ENCODE results near the gene CCER1.

CCER1 gene

DNA sequence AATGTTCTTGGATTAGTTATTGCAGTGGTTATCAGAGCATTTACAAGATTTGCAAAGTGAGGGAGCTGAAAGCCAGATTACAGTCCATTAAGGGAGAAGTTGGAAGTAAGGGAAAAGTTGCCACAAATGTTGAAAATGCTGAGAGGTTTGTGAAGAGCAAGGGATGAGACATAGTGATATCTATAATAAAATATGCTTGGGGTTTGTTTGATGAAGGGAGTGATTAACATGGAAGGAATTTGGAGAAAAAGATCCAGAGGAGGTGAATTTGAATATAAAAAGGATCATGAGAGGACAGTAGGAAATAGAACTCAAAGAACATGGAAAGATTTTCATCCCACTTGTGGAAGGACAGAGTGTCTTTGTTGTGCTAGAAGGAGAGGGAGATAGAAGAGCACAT is 19.3 kb upstream of the CCER1 start:
- Histone ChIP-seq H3K4me3 (ENCODE audit: low read length) (no peak overlapping the region), H4K5ac (ENCODE audit: low read length) (no peak overlapping the region), H4K8ac (ENCODE audit: low read depth, low read length) (no peak overlapping the region), H3K36me3 (ENCODE audit: control insufficient read depth, insufficient read depth, low read length) (no peaks in the 10 kb centered on the region), H3K79me1 (ENCODE audit: low read length) (no peaks in the 10 kb centered on the region), H3K27me3 (ENCODE audit: insufficient read depth, low read length, poor library complexity) (no peaks in the 10 kb centered on the region), H2BK120ac (ENCODE audit: low read depth, low read length) (no peak overlapping the region), H3K4me2 (ENCODE audit: low read length) (no peak overlapping the region), H3K23ac (ENCODE audit: low read length) (no peak overlapping the region), H2BK15ac (replicated peaks; ENCODE audit: low read depth) (no peak overlapping the region), H2BK5ac (ENCODE audit: low read length) (no peak overlapping the region), H3K4me1 (ENCODE audit: control insufficient read depth, low read depth, low read length) (no peaks in the 10 kb centered on the region), H3K4ac (ENCODE audit: low read depth, low read length) (no peak overlapping the region), H3K79me2 (ENCODE audit: control insufficient read depth, insufficient read depth, low read length) (no peaks in the 10 kb centered on the region), H3K27ac (ENCODE audit: low read depth, low read length) (no peak overlapping the region), H3K56ac (ENCODE audit: low read length) (no peak overlapping the region), H3K9ac (ENCODE audit: low read length) (no peak overlapping the region), H2AK5ac (ENCODE audit: low read length) (no peak overlapping the region), H3K18ac (ENCODE audit: low read length) (no peak overlapping the region)
- no peak for DNase-seq

DNA sequence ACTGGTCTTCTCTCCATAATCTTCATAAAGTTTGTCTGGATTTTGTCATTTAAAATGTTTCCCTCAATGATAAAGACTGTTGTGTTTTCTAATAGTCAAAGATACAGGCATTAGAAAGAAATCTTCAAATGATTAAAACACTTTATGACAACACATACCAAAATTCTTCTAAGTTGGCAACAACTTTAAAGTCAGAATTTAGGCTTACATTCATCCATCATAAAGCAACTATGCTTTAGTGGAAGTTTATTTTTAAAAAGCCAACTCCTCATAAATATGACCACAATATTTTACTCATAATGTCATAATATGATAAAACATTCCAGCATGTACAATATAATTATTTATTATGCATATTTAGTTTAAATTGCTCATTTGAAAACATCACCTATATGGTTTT is 17.2 kb upstream of the CCER1 start:
- H3K56ac ChIP-seq (ENCODE audit: low read length) = no peak overlapping the region
- H3K4me2 ChIP-seq (ENCODE audit: low read length) = no peak overlapping the region
- no peak overlapping the region for H2AK5ac ChIP-seq (ENCODE audit: low read length)
- H3K36me3 ChIP-seq (ENCODE audit: control insufficient read depth, insufficient read depth, low read length) = no peaks in the 10 kb centered on the region
- no peak for DNase-seq
- H3K4me1 ChIP-seq (ENCODE audit: control insufficient read depth, low read depth, low read length) = no peaks in the 10 kb centered on the region
- no peak overlapping the region for H3K4me3 ChIP-seq (ENCODE audit: low read length)
- H3K4ac ChIP-seq (ENCODE audit: low read depth, low read length) = no peak overlapping the region
- H2BK15ac ChIP-seq (replicated peaks; ENCODE audit: low read depth) = no peak overlapping the region
- no peak overlapping the region for H2BK5ac ChIP-seq (ENCODE audit: low read length)
- no peak overlapping the region for H4K5ac ChIP-seq (ENCODE audit: low read length)
- H3K9ac ChIP-seq (ENCODE audit: low read length) = no peak overlapping the region
- no peak overlapping the region for H2BK120ac ChIP-seq (ENCODE audit: low read depth, low read length)
- no peaks in the 10 kb centered on the region for H3K27me3 ChIP-seq (ENCODE audit: insufficient read depth, low read length, poor library complexity)
- no peak overlapping the region for H4K8ac ChIP-seq (ENCODE audit: low read depth, low read length)
- H3K79me1 ChIP-seq (ENCODE audit: low read length) = no peaks in the 10 kb centered on the region
- H3K27ac ChIP-seq (ENCODE audit: low read depth, low read length) = no peak overlapping the region
- H3K79me2 ChIP-seq (ENCODE audit: control insufficient read depth, insufficient read depth, low read length) = no peaks in the 10 kb centered on the region
- H3K18ac ChIP-seq (ENCODE audit: low read length) = no peak overlapping the region
- H3K23ac ChIP-seq (ENCODE audit: low read length) = no peak overlapping the region

DNA sequence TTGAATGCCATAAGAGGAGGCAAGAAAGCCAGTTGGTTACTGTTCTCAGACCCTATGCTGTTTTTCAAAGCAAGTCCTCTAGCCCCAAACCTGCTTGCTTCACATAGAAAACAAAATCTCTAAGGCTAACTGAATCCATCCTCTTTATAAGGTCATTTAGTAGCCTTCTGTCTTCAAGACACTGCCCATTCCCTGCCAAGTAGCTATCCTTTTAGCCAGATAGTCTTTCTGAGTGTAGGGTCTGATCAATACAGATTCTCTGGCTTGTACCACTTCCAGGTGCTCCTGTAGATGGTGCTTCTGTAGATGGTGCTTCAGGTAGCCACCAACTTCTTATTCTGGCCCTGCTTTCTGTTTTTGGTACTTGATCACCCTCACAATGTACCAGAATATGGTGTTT is 15.9 kb upstream of the CCER1 start:
- no peaks in the 10 kb centered on the region for H3K27me3 ChIP-seq (ENCODE audit: insufficient read depth, low read length, poor library complexity)
- H3K18ac ChIP-seq (ENCODE audit: low read length) = no peak overlapping the region
- H3K36me3 ChIP-seq (ENCODE audit: control insufficient read depth, insufficient read depth, low read length) = no peaks in the 10 kb centered on the region
- no peak overlapping the region for H3K4ac ChIP-seq (ENCODE audit: low read depth, low read length)
- no peaks in the 10 kb centered on the region for H3K79me1 ChIP-seq (ENCODE audit: low read length)
- no peak overlapping the region for H2BK120ac ChIP-seq (ENCODE audit: low read depth, low read length)
- H3K4me2 ChIP-seq (ENCODE audit: low read length) = no peak overlapping the region
- H4K5ac ChIP-seq (ENCODE audit: low read length) = no peak overlapping the region
- no peak overlapping the region for H2AK5ac ChIP-seq (ENCODE audit: low read length)
- no peak overlapping the region for H2BK5ac ChIP-seq (ENCODE audit: low read length)
- H3K23ac ChIP-seq (ENCODE audit: low read length) = no peak overlapping the region
- no peak overlapping the region for H2BK15ac ChIP-seq (replicated peaks; ENCODE audit: low read depth)
- H3K4me3 ChIP-seq (ENCODE audit: low read length) = no peak overlapping the region
- no peak overlapping the region for H3K56ac ChIP-seq (ENCODE audit: low read length)
- no peak overlapping the region for H3K27ac ChIP-seq (ENCODE audit: low read depth, low read length)
- H4K8ac ChIP-seq (ENCODE audit: low read depth, low read length) = no peak overlapping the region
- H3K4me1 ChIP-seq (ENCODE audit: control insufficient read depth, low read depth, low read length) = no peaks in the 10 kb centered on the region
- DNase-seq = no peak
- no peaks in the 10 kb centered on the region for H3K79me2 ChIP-seq (ENCODE audit: control insufficient read depth, insufficient read depth, low read length)
- no peak overlapping the region for H3K9ac ChIP-seq (ENCODE audit: low read length)

DNA sequence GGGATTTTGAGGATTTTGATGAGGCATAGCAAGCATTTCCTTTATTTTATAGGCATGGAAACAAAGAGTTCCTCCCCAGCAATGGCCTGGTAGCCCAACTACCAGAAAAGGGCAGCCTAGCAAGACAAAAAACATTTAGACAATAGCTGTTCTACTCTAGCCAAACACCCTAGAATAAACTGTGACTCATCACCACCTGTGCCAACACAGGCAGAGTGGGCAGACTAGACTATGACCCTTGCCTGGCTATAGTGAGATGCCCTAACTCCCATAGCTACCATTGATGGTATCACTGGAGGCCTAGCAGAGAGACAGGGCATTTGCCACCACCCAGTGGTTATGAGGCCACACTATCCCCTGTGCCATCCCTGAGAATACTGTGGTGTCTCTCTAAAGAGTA is 15.5 kb upstream of the CCER1 start:
- no peak overlapping the region for H2AK5ac ChIP-seq (ENCODE audit: low read length)
- no peak overlapping the region for H3K4ac ChIP-seq (ENCODE audit: low read depth, low read length)
- no peak overlapping the region for H3K23ac ChIP-seq (ENCODE audit: low read length)
- H2BK120ac ChIP-seq (ENCODE audit: low read depth, low read length) = no peak overlapping the region
- H2BK15ac ChIP-seq (replicated peaks; ENCODE audit: low read depth) = no peak overlapping the region
- DNase-seq = no peak
- H3K79me1 ChIP-seq (ENCODE audit: low read length) = no peaks in the 10 kb centered on the region
- H3K4me1 ChIP-seq (ENCODE audit: control insufficient read depth, low read depth, low read length) = no peaks in the 10 kb centered on the region
- no peak overlapping the region for H3K9ac ChIP-seq (ENCODE audit: low read length)
- no peak overlapping the region for H3K4me3 ChIP-seq (ENCODE audit: low read length)
- no peaks in the 10 kb centered on the region for H3K36me3 ChIP-seq (ENCODE audit: control insufficient read depth, insufficient read depth, low read length)
- H4K5ac ChIP-seq (ENCODE audit: low read length) = no peak overlapping the region
- no peaks in the 10 kb centered on the region for H3K27me3 ChIP-seq (ENCODE audit: insufficient read depth, low read length, poor library complexity)
- H4K8ac ChIP-seq (ENCODE audit: low read depth, low read length) = no peak overlapping the region
- no peak overlapping the region for H3K18ac ChIP-seq (ENCODE audit: low read length)
- no peak overlapping the region for H2BK5ac ChIP-seq (ENCODE audit: low read length)
- H3K27ac ChIP-seq (ENCODE audit: low read depth, low read length) = no peak overlapping the region
- no peaks in the 10 kb centered on the region for H3K79me2 ChIP-seq (ENCODE audit: control insufficient read depth, insufficient read depth, low read length)
- no peak overlapping the region for H3K56ac ChIP-seq (ENCODE audit: low read length)
- no peak overlapping the region for H3K4me2 ChIP-seq (ENCODE audit: low read length)

DNA sequence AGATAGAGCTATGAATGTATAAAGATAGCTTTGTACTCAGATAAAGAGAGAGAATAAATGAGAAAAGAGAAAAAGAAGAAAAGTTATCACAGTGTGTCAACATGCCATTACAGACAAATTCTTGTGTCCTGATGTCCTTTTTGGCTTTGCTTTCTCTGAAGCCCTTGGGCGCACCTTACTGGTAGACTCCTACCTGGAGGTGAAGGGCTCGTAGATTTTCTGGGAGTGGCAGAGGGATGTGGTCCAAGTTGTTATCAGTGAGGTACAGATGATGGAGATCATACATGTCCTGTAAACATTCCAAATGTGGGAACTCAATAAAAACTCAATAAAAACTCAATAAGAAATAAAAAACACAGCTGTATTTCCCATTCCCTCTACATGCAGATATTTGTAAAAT is 14.9 kb upstream of the CCER1 start:
- no peak overlapping the region for H2BK120ac ChIP-seq (ENCODE audit: low read depth, low read length)
- H3K4me1 ChIP-seq (ENCODE audit: control insufficient read depth, low read depth, low read length) = no peaks in the 10 kb centered on the region
- H2AK5ac ChIP-seq (ENCODE audit: low read length) = no peak overlapping the region
- no peak overlapping the region for H3K56ac ChIP-seq (ENCODE audit: low read length)
- H3K79me2 ChIP-seq (ENCODE audit: control insufficient read depth, insufficient read depth, low read length) = no peaks in the 10 kb centered on the region
- no peak overlapping the region for H4K8ac ChIP-seq (ENCODE audit: low read depth, low read length)
- no peaks in the 10 kb centered on the region for H3K27me3 ChIP-seq (ENCODE audit: insufficient read depth, low read length, poor library complexity)
- no peak overlapping the region for H3K9ac ChIP-seq (ENCODE audit: low read length)
- no peak overlapping the region for H2BK15ac ChIP-seq (replicated peaks; ENCODE audit: low read depth)
- H3K18ac ChIP-seq (ENCODE audit: low read length) = no peak overlapping the region
- H3K4me3 ChIP-seq (ENCODE audit: low read length) = no peak overlapping the region
- no peak overlapping the region for H4K5ac ChIP-seq (ENCODE audit: low read length)
- H3K4ac ChIP-seq (ENCODE audit: low read depth, low read length) = no peak overlapping the region
- no peak overlapping the region for H3K27ac ChIP-seq (ENCODE audit: low read depth, low read length)
- no peak overlapping the region for H3K23ac ChIP-seq (ENCODE audit: low read length)
- H3K36me3 ChIP-seq (ENCODE audit: control insufficient read depth, insufficient read depth, low read length) = no peaks in the 10 kb centered on the region
- H3K4me2 ChIP-seq (ENCODE audit: low read length) = no peak overlapping the region
- no peak overlapping the region for H2BK5ac ChIP-seq (ENCODE audit: low read length)
- H3K79me1 ChIP-seq (ENCODE audit: low read length) = no peaks in the 10 kb centered on the region
- no CpG with 5 or more reads among the region's 2 CpGs for WGBS (ENCODE audit: extremely low coverage, insufficient coverage, low lambda C conversion rate)
- no peak for DNase-seq

DNA sequence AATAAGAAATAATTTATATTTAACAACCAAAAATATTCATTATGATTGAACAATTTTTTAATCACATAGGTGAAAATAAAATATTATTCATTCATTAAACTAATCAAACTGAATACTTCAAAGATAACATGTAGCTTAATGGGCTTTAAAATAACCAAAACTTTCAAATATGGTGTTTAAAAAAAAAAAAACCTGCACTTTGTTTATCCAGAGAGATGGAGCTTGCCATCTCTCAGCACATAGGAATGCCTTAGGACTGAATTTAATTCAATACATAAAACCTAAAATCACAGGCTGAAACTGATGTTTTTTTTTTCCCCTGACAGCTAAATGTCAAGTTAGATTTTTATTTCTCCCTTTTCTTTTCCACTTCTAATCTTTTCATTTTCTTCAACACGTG is 14.4 kb upstream of the CCER1 start:
- no peak overlapping the region for H3K27ac ChIP-seq (ENCODE audit: low read depth, low read length)
- no peaks in the 10 kb centered on the region for H3K4me1 ChIP-seq (ENCODE audit: control insufficient read depth, low read depth, low read length)
- H3K23ac ChIP-seq (ENCODE audit: low read length) = no peak overlapping the region
- no peak overlapping the region for H3K18ac ChIP-seq (ENCODE audit: low read length)
- WGBS (ENCODE audit: extremely low coverage, insufficient coverage, low lambda C conversion rate) = no CpG with 5 or more reads among the region's 1 CpG
- H3K9ac ChIP-seq (ENCODE audit: low read length) = no peak overlapping the region
- H2BK15ac ChIP-seq (replicated peaks; ENCODE audit: low read depth) = no peak overlapping the region
- no peaks in the 10 kb centered on the region for H3K79me2 ChIP-seq (ENCODE audit: control insufficient read depth, insufficient read depth, low read length)
- no peak overlapping the region for H4K5ac ChIP-seq (ENCODE audit: low read length)
- no peaks in the 10 kb centered on the region for H3K27me3 ChIP-seq (ENCODE audit: insufficient read depth, low read length, poor library complexity)
- H3K4ac ChIP-seq (ENCODE audit: low read depth, low read length) = no peak overlapping the region
- H3K4me3 ChIP-seq (ENCODE audit: low read length) = no peak overlapping the region
- no peak overlapping the region for H2BK120ac ChIP-seq (ENCODE audit: low read depth, low read length)
- H3K56ac ChIP-seq (ENCODE audit: low read length) = no peak overlapping the region
- H3K79me1 ChIP-seq (ENCODE audit: low read length) = no peaks in the 10 kb centered on the region
- H4K8ac ChIP-seq (ENCODE audit: low read depth, low read length) = no peak overlapping the region
- H3K36me3 ChIP-seq (ENCODE audit: control insufficient read depth, insufficient read depth, low read length) = no peaks in the 10 kb centered on the region
- H2AK5ac ChIP-seq (ENCODE audit: low read length) = no peak overlapping the region
- H3K4me2 ChIP-seq (ENCODE audit: low read length) = no peak overlapping the region
- H2BK5ac ChIP-seq (ENCODE audit: low read length) = no peak overlapping the region
- no peak for DNase-seq
